RWPE1 (cell line): ENCODE results near the gene TENM4.

Source experiments
- CTCF ChIA-PET: fragments of 350-600 bp; sonication (Branson Sonifier 250); formaldehyde crosslinking; extraction: SDS; loops from one replicate; lab custom pipeline; 2021; lab: Yijun Ruan, JAX
- POLR2A ChIA-PET: fragments of 400-600 bp; formaldehyde crosslinking; extraction: SDS; loops from one replicate; lab custom pipeline; 2020; ENCODE audit warnings: antibody characterized with exemption; ENCODE audit not compliant: low non-redundant PET; lab: Yijun Ruan, JAX
- DNase-seq: peaks from one replicate; pipeline ENCODE4 v3.0.0; 2012; ENCODE audit warnings: low spot score
- H3K27ac ChIP-seq: fragments of 450-650 bp; 2 replicates; pipeline ENCODE4 v1.5.1; 2017
- TF ChIP-seq, protein P1 (sequence below): fragments of 450-650 bp; conservative IDR thresholded peaks from 2 replicates; pipeline ENCODE4 v1.5.1; 2017; ENCODE audit warnings: low read depth, mild to moderate bottlenecking

Gene TENM4

DNA sequence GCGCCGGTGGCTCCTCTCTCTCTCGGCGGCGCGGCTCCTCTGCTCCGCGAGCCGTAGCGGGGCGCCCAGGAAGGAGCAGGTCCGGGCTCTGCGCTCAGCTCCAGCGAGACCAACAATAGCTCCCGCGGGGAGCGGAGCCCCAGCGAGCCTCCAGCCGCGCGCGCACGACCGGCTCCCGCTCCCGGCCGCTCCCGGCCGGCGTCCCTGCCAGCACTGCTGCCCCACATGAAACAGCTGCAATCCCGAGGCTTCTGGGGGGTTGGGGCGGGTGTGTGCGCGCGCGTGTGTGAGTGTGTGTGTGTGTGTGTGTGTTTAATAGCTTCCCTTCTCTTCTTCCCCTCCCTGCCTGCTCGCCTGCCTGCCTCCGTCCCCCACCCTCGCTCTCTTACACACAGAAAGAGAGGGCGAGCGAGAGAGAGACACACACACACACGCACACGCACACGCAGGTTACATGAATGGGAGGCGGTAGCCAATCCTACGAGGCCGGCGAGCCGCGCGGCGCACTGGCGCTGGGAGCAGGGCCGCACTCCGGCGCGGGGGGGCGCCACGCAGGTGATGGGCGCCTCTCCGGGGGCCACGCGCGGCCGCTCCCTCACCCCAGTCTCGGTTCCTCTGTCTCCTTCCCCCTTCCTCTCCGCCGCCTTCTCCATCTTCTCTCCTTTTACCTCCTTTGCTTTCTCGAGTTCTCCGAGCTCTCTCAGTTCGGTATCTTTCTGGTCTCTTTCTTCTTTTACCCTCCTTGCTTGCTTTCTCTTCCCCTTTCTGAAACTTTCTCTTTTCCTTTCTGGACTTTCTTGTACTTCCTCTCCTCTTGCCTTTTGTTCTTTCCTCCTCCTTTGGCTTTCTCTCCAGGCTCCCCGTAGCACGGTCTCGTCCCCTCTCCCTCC is at the start of gene TENM4:
TENM4 (minus strand) TSS at position 460 of the 890 bp plus-strand sequence. CDS start 371,086 bp downstream, outside the sequence.
- ChIA-PET POLR2A (interaction anchor here (0.6 kb wide), 1 partner anchor 353 kb away, joined by 3 read pairs; no protein-coding TSS in a partner anchor), CTCF (interaction anchor here (0.6 to 3.3 kb wide), 16 partner anchors 9 to 337 kb away, joined by 3 to 21 read pairs (median 3); no protein-coding TSS in a partner anchor)
- TF ChIP-seq, protein P1, sequence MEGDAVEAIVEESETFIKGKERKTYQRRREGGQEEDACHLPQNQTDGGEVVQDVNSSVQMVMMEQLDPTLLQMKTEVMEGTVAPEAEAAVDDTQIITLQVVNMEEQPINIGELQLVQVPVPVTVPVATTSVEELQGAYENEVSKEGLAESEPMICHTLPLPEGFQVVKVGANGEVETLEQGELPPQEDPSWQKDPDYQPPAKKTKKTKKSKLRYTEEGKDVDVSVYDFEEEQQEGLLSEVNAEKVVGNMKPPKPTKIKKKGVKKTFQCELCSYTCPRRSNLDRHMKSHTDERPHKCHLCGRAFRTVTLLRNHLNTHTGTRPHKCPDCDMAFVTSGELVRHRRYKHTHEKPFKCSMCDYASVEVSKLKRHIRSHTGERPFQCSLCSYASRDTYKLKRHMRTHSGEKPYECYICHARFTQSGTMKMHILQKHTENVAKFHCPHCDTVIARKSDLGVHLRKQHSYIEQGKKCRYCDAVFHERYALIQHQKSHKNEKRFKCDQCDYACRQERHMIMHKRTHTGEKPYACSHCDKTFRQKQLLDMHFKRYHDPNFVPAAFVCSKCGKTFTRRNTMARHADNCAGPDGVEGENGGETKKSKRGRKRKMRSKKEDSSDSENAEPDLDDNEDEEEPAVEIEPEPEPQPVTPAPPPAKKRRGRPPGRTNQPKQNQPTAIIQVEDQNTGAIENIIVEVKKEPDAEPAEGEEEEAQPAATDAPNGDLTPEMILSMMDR = peak; percentile 85
- DNase-seq = peak; percentile 55
- H3K27ac ChIP-seq = peak within 1 kb of the TSS; percentile 99

DNA sequence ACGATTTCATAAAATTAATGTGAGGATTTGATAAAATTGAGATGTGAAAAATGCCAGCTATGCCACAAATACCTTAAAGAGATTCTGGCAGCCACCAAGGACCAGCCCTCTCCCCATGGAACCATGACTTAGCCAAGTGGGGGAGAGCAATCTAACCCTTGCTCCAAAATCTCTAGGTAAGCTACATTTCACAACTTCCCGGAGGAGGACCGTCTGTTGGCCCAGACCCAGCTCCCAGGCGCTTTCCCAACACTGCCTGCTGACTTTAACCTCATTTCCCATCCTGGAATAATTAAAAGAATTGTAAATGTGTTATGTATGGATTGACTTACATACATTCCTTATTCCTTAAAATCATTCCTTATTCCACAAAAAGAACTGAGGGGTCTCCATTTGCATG is 47.5 kb upstream of the TENM4 start:
- POLR2A ChIA-PET = no interaction called here
- no peak for DNase-seq
- TF ChIP-seq, protein P1 = no peak
- CTCF ChIA-PET = no interaction called here
- no peak overlapping the region for H3K27ac ChIP-seq

- TF ChIP-seq, protein P1 = no peak
- ChIA-PET POLR2A (no interaction called here), CTCF (no interaction called here)
- H3K27ac ChIP-seq = no peak overlapping the region
- DNase-seq = no peak
Observed at GRCh38 chr11:79487412-79487811, 46.6 kb upstream of the TENM4 start.

- POLR2A ChIA-PET = no interaction called here
- CTCF ChIA-PET = interaction anchor here (0.7 kb wide), 1 partner anchor 840 kb away, joined by 3 read pairs; no protein-coding TSS in a partner anchor
- no peak for DNase-seq
- no peak overlapping the region for H3K27ac ChIP-seq
- TF ChIP-seq, protein P1 = no peak
Observed at GRCh38 chr11:79486242-79486984, 45.6 kb upstream of the TENM4 start.

DNA sequence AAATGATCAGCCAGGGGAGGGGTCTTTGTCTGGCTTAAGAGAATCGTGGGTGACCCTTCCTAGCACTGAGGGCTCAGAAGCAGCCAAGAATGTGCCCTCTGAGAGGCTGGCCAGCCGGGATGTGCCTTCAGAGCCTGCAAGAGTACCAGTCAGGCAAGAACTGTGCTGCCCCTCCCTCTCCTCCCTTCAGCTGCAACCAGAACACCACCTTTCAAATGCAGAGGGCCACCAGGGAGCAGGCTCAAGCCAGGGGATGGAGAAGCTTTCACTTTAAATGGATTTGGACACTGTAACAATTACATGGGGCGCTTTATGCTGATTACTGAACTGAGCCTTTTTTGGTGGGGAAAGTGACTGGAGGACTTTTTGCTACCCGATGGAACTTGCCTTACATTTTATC is 44.9 kb upstream of the TENM4 start:
- TF ChIP-seq, protein P1 = no peak
- POLR2A ChIA-PET = no interaction called here
- CTCF ChIA-PET = no interaction called here
- no peak for DNase-seq
- H3K27ac ChIP-seq = no peak overlapping the region

GRCh38 chr11:79484872-79485271 is 44.0 kb upstream of the TENM4 start:
- DNase-seq = no peak
- POLR2A ChIA-PET = no interaction called here
- CTCF ChIA-PET = no interaction called here
- TF ChIP-seq, protein P1 = no peak
- no peak overlapping the region for H3K27ac ChIP-seq
